Natural killer cell treated with Interleukin-12 subunit alpha and Interleukin-12 subunit beta and Interleukin-15 and Interleukin-18, amount 100 ng/mL, for 72 hours (primary cell): ENCODE data around the gene LSR. TPM values are rescaled to one million over a fixed set of nuclear protein-coding genes. Genes with fewer than 3 reads are reported as not detected.
A peak's percentile ranks its signal among the peaks of the same experiment; 100 is the strongest.
"Not testable (repeated sequence)": the region's sequence is repeated elsewhere in the genome, so short reads cannot be mapped to it uniquely, and the experiment has no call there.

Experiments used
- ATAC-seq, 2 donors: fragments of 150-1000 bp; cut with Tn5 transposase in 1 of 2; sonication (Bioruptor Pico), chemical (Tn5 transposase) in 1 of 2; 2 replicates each; pipeline ENCODE4 v1.10.0; 2021
- DNase-seq: peaks from one replicate; pipeline ENCODE4 v3.0.0; 2022; ENCODE audit warnings: low spot score
- H3K27ac Mint-ChIP-seq, 2 donors: 1 replicate in 1 of 2; 2 replicates in 1 of 2; pipeline ENCODE4 v1.8.0; 2022; ENCODE audit warnings: mixed read lengths in 2 of 2, mild to moderate bottlenecking in 1 of 2, moderate library complexity in 1 of 2
- H3K27me3 Mint-ChIP-seq, 2 donors: 1 replicate in 1 of 2; 2 replicates in 1 of 2; pipeline ENCODE4 v1.8.0; 2022; ENCODE audit warnings: mixed read lengths in 2 of 2
- H3K36me3 Mint-ChIP-seq: one replicate; pipeline ENCODE4 v1.8.0; 2022; ENCODE audit warnings: mixed read lengths
- H3K4me1 Mint-ChIP-seq, 2 donors: 1 replicate in 1 of 2; 2 replicates in 1 of 2; pipeline ENCODE4 v1.8.0; 2022; ENCODE audit warnings: low read depth in 2 of 2, mixed read lengths in 2 of 2, mild to moderate bottlenecking in 1 of 2
- H3K4me3 Mint-ChIP-seq: one replicate; pipeline ENCODE4 v1.8.0; 2022; ENCODE audit warnings: mixed read lengths
- H3K9me3 Mint-ChIP-seq: 2 replicates; pipeline ENCODE4 v1.8.0; 2022; ENCODE audit warnings: mixed read lengths
- total RNA-seq, 2 donors: library from RNA; stranded (reverse); gene quantifications; one replicate each; pipeline ENCODE4 v1.2.3, GENCODE V29; 2022

Gene LSR
- total RNA-seq, 2 donors from 2014 or later: 1.5 to 2.7 TPM

GRCh38 chr19:35286101-35286500 is 37.3 kb downstream of the LSR start:
- not testable (repeated sequence) for H3K4me1 Mint-ChIP-seq, DNase-seq, ATAC-seq, H3K9me3 Mint-ChIP-seq, H3K27ac Mint-ChIP-seq, H3K4me3 Mint-ChIP-seq, H3K36me3 Mint-ChIP-seq
- H3K27me3 Mint-ChIP-seq: peaks cover 0 to 12% of the 10 kb centered on the region in 2 donors

- H3K36me3 Mint-ChIP-seq: no peaks in the 10 kb centered on the region
- no peak for ATAC-seq
- H3K4me3 Mint-ChIP-seq: no peak overlapping the region
- DNase-seq: no peak
- peaks cover 0 to 10% of the 10 kb centered on the region in 2 donors for H3K27me3 Mint-ChIP-seq
- H3K27ac Mint-ChIP-seq: no peak overlapping the region
- no peaks in the 10 kb centered on the region for H3K4me1 Mint-ChIP-seq
- H3K9me3 Mint-ChIP-seq: no peaks in the 10 kb centered on the region
Measured at GRCh38 chr19:35287713-35288112, 38.9 kb downstream of the LSR start.

GRCh38 chr19:35288331-35288730 is 39.5 kb downstream of the LSR start:
- ATAC-seq: no peak
- H3K27ac Mint-ChIP-seq: no peak overlapping the region
- no peaks in the 10 kb centered on the region for H3K9me3 Mint-ChIP-seq
- peaks cover 0 to 5% of the 10 kb centered on the region in 2 donors for H3K27me3 Mint-ChIP-seq
- no peak for DNase-seq
- H3K4me3 Mint-ChIP-seq: no peak overlapping the region
- H3K4me1 Mint-ChIP-seq: no peaks in the 10 kb centered on the region
- no peaks in the 10 kb centered on the region for H3K36me3 Mint-ChIP-seq

GRCh38 chr19:35288906-35289305 is 40.1 kb downstream of the LSR start:
- H3K9me3 Mint-ChIP-seq: no peaks in the 10 kb centered on the region

GRCh38 chr19:35290381-35291127 is 41.8 kb downstream of the LSR start:
- ATAC-seq (no peak), DNase-seq (no peak)
- Mint-ChIP-seq H3K27me3 (no peaks in the 10 kb centered on the region), H3K4me3 (no peak overlapping the region), H3K27ac (no peak overlapping the region), H3K36me3 (no peaks in the 10 kb centered on the region), H3K4me1 (no peaks in the 10 kb centered on the region), H3K9me3 (no peaks in the 10 kb centered on the region)

More at GRCh38 chr19:35288906-35289305, 40.1 kb downstream of the LSR start:
- H3K27me3 Mint-ChIP-seq: peaks cover 0 to 3% of the 10 kb centered on the region in 2 donors
- no peaks in the 10 kb centered on the region for H3K36me3 Mint-ChIP-seq
- ATAC-seq (no peak), DNase-seq (no peak)
- no peak overlapping the region for H3K27ac Mint-ChIP-seq
- no peaks in the 10 kb centered on the region for H3K4me1 Mint-ChIP-seq
- no peak overlapping the region for H3K4me3 Mint-ChIP-seq

- Mint-ChIP-seq H3K27me3 (no peaks in the 10 kb centered on the region), H3K9me3 (no peaks in the 10 kb centered on the region), H3K27ac (no peak overlapping the region), H3K36me3 (no peaks in the 10 kb centered on the region), H3K4me1 (no peaks in the 10 kb centered on the region), H3K4me3 (no peak overlapping the region)
- DNase-seq: no peak
- no peak for ATAC-seq
Measured at GRCh38 chr19:35291259-35291658, 42.5 kb downstream of the LSR start.

GRCh38 chr19:35291916-35292315 is 43.1 kb downstream of the LSR start, which contains the start of gene MAG:
MAG (plus strand) TSS chr19:35292161; CDS start chr19:35295409, 3,248 bp downstream.
- ATAC-seq (no peak), DNase-seq (no peak)
- Mint-ChIP-seq H3K4me3 (no peak within 1 kb of the TSS), H3K36me3 (no peaks in the 10 kb centered on the region), H3K4me1 (no peaks in the 10 kb centered on the region), H3K9me3 (no peaks in the 10 kb centered on the region), H3K27me3 (no peaks in the 10 kb centered on the region), H3K27ac (no peak within 1 kb of the TSS)

GRCh38 chr19:35292421-35293362 is 43.9 kb downstream of the LSR start:
- no peaks in the 10 kb centered on the region for H3K9me3 Mint-ChIP-seq
- H3K4me3 Mint-ChIP-seq: no peak overlapping the region
- H3K36me3 Mint-ChIP-seq: no peaks in the 10 kb centered on the region
- ATAC-seq (no peak), DNase-seq (no peak)
- no peak overlapping the region for H3K27ac Mint-ChIP-seq
- H3K4me1 Mint-ChIP-seq: no peaks in the 10 kb centered on the region
- H3K27me3 Mint-ChIP-seq: no peaks in the 10 kb centered on the region

- no peaks in the 10 kb centered on the region for H3K4me1 Mint-ChIP-seq
- H3K36me3 Mint-ChIP-seq: no peaks in the 10 kb centered on the region
- DNase-seq (no peak), ATAC-seq (no peak)
- H3K27me3 Mint-ChIP-seq: no peaks in the 10 kb centered on the region
- H3K4me3 Mint-ChIP-seq: no peak overlapping the region
- H3K27ac Mint-ChIP-seq: no peak overlapping the region
- no peaks in the 10 kb centered on the region for H3K9me3 Mint-ChIP-seq
Measured at GRCh38 chr19:35293363-35293739, 44.5 kb downstream of the LSR start.

- no peak for DNase-seq
- Mint-ChIP-seq H3K4me1 (no peaks in the 10 kb centered on the region), H3K36me3 (no peaks in the 10 kb centered on the region), H3K9me3 (no peaks in the 10 kb centered on the region), H3K27me3 (no peaks in the 10 kb centered on the region), H3K27ac (no peak overlapping the region), H3K4me3 (no peak overlapping the region)
- ATAC-seq: no peak
Measured at GRCh38 chr19:35293808-35294207, 45.0 kb downstream of the LSR start.

GRCh38 chr19:35294328-35294727 is 45.5 kb downstream of the LSR start:
- Mint-ChIP-seq H3K4me3 (no peak overlapping the region), H3K36me3 (no peaks in the 10 kb centered on the region), H3K27ac (no peak overlapping the region), H3K4me1 (no peaks in the 10 kb centered on the region), H3K9me3 (no peaks in the 10 kb centered on the region), H3K27me3 (no peaks in the 10 kb centered on the region)
- ATAC-seq: no peak
- DNase-seq: no peak

GRCh38 chr19:35294859-35295791 is 46.3 kb downstream of the LSR start:
- Mint-ChIP-seq H3K4me1 (no peaks in the 10 kb centered on the region), H3K27me3 (no peaks in the 10 kb centered on the region), H3K9me3 (no peaks in the 10 kb centered on the region), H3K36me3 (no peaks in the 10 kb centered on the region), H3K4me3 (no peak overlapping the region), H3K27ac (no peak overlapping the region)
- DNase-seq (no peak), ATAC-seq (no peak)

GRCh38 chr19:35295792-35296462 is 47.1 kb downstream of the LSR start:
- H3K9me3 Mint-ChIP-seq: no peaks in the 10 kb centered on the region
- no peaks in the 10 kb centered on the region for H3K36me3 Mint-ChIP-seq
- H3K27ac Mint-ChIP-seq: no peak overlapping the region
- H3K27me3 Mint-ChIP-seq: no peaks in the 10 kb centered on the region
- H3K4me1 Mint-ChIP-seq: no peaks in the 10 kb centered on the region
- ATAC-seq: peak; percentile 41 to 56
- H3K4me3 Mint-ChIP-seq: no peak overlapping the region
- no peak for DNase-seq
